ENCODE results near the gene TANGO6.
"Not testable (repeated sequence)": the region's sequence is repeated elsewhere in the genome, so short reads cannot be mapped to it uniquely, and the experiment has no call there.

The TANGO6 gene

GRCh38 chr16:68843482-68844210 lies at the start of gene TANGO6:
TSS of gene TANGO6 (plus strand) at chr16:68843531. CDS start at chr16:68843618, 87 bp downstream.
- peak; percentile 94 for DNase-seq

- no peak for DNase-seq
Measured at GRCh38 chr16:68798398-68798797, 44.9 kb upstream of the TANGO6 start.

- DNase-seq: peak; percentile 21
Measured at GRCh38 chr16:68800257-68800875, 43.0 kb upstream of the TANGO6 start.

GRCh38 chr16:68802190-68802589 lies 41.1 kb upstream of the TANGO6 start:
- DNase-seq: no peak

GRCh38 chr16:68806422-68806821 lies 36.9 kb upstream of the TANGO6 start:
- no peak for DNase-seq

GRCh38 chr16:68806981-68807380 lies 36.4 kb upstream of the TANGO6 start:
- no peak for DNase-seq

- no peak for DNase-seq
Measured at GRCh38 chr16:68814516-68814915, 28.8 kb upstream of the TANGO6 start.

GRCh38 chr16:68823401-68824135 lies 19.8 kb upstream of the TANGO6 start:
- DNase-seq: no peak

GRCh38 chr16:68825427-68825826 lies 17.9 kb upstream of the TANGO6 start:
- no peak for DNase-seq

GRCh38 chr16:68826652-68827051 lies 16.7 kb upstream of the TANGO6 start:
- DNase-seq: no peak

GRCh38 chr16:68833251-68833650 lies 10.1 kb upstream of the TANGO6 start:
- no peak for DNase-seq

- DNase-seq: no peak
Measured at GRCh38 chr16:68834550-68834949, 8.8 kb upstream of the TANGO6 start.

GRCh38 chr16:68835970-68836369 lies 7.4 kb upstream of the TANGO6 start:
- DNase-seq: no peak

GRCh38 chr16:68839831-68840230 lies 3.5 kb upstream of the TANGO6 start:
- DNase-seq: no peak

GRCh38 chr16:68842964-68843481 lies 308 bp upstream of the TANGO6 start:
- DNase-seq: not testable (repeated sequence)

GRCh38 chr16:68844211-68844564 lies 857 bp downstream of the TANGO6 start:
- no peak for DNase-seq

- no peak for DNase-seq
Measured at GRCh38 chr16:68848786-68849185, 5.5 kb downstream of the TANGO6 start.

GRCh38 chr16:68850481-68850880 lies 7.2 kb downstream of the TANGO6 start:
- no peak for DNase-seq

- no peak for DNase-seq
Measured at GRCh38 chr16:68851601-68852000, 8.3 kb downstream of the TANGO6 start.

GRCh38 chr16:68857479-68857878 lies 14.1 kb downstream of the TANGO6 start:
- DNase-seq: no peak

- no peak for DNase-seq
Measured at GRCh38 chr16:68859828-68860227, 16.5 kb downstream of the TANGO6 start.

- DNase-seq: no peak
Measured at GRCh38 chr16:68860978-68861892, 17.9 kb downstream of the TANGO6 start.

GRCh38 chr16:68866933-68867332 lies 23.6 kb downstream of the TANGO6 start:
- no peak for DNase-seq

Data from CD4-positive, alpha-beta T cell treated with Interleukin-17A for 4 hours (primary cell).